ENCODE measurements around the gene PLD3. TPM values are rescaled to one million over a fixed set of nuclear protein-coding genes. Genes with fewer than 3 reads are reported as not detected.

The PLD3 gene
- total RNA-seq, 1 donor from 2014 or later = 116 TPM

GRCh38 chr19:40379446-40380198 is 31.1 kb downstream of the PLD3 start:
- Histone ChIP-seq H3K27me3 (no peaks in the 10 kb centered on the region), H3K9me3 (ENCODE audit: low read depth) (no peaks in the 10 kb centered on the region), H4K20me1 (ENCODE audit: low read depth) (no peaks in the 10 kb centered on the region), H3F3A (ENCODE audit: low read depth) (no peaks in the 10 kb centered on the region), H3K36me3 (no peaks in the 10 kb centered on the region), H3K79me2 (ENCODE audit: low read depth) (no peaks in the 10 kb centered on the region), H3K27ac (no peak overlapping the region), H3K4me1 (no peaks in the 10 kb centered on the region), H2AFZ (replicated peaks) (no peak overlapping the region), H3K9ac (no peak overlapping the region), H3K4me3 (no peak overlapping the region), H3K4me2 (no peak overlapping the region)
- Mint-ChIP-seq H3K9me3 (no peaks in the 10 kb centered on the region), H3K4me3 (no peak overlapping the region), H3K27me3 (ENCODE audit: insufficient read depth, low read depth) (peaks cover 2% of the 10 kb centered on the region), H3K27ac (peak overlapping the region; percentile 21), H3K36me3 (peaks cover 7% of the 10 kb centered on the region), H3K4me1 (peaks cover 3% of the 10 kb centered on the region)
- TF ChIP-seq EZH2 (IDR thresholded peaks at IDR 0.05) = no peak
- TF ChIP-seq, protein P1, sequence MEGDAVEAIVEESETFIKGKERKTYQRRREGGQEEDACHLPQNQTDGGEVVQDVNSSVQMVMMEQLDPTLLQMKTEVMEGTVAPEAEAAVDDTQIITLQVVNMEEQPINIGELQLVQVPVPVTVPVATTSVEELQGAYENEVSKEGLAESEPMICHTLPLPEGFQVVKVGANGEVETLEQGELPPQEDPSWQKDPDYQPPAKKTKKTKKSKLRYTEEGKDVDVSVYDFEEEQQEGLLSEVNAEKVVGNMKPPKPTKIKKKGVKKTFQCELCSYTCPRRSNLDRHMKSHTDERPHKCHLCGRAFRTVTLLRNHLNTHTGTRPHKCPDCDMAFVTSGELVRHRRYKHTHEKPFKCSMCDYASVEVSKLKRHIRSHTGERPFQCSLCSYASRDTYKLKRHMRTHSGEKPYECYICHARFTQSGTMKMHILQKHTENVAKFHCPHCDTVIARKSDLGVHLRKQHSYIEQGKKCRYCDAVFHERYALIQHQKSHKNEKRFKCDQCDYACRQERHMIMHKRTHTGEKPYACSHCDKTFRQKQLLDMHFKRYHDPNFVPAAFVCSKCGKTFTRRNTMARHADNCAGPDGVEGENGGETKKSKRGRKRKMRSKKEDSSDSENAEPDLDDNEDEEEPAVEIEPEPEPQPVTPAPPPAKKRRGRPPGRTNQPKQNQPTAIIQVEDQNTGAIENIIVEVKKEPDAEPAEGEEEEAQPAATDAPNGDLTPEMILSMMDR (IDR thresholded peaks at IDR 0.05) = no peak
- no peak for DNase-seq (ENCODE audit: low spot score)

GRCh38 chr19:40380199-40381037 is 31.9 kb downstream of the PLD3 start:
- Histone ChIP-seq H3K79me2 (ENCODE audit: low read depth) (no peaks in the 10 kb centered on the region), H3K4me1 (no peaks in the 10 kb centered on the region), H3K27ac (no peak overlapping the region), H3K36me3 (no peaks in the 10 kb centered on the region), H3F3A (ENCODE audit: low read depth) (no peaks in the 10 kb centered on the region), H3K4me2 (no peak overlapping the region), H3K9me3 (ENCODE audit: low read depth) (no peaks in the 10 kb centered on the region), H4K20me1 (ENCODE audit: low read depth) (no peaks in the 10 kb centered on the region), H3K4me3 (no peak overlapping the region), H2AFZ (replicated peaks) (no peak overlapping the region), H3K27me3 (no peaks in the 10 kb centered on the region), H3K9ac (no peak overlapping the region)
- peak overlapping the region; percentile 21 for H3K27ac Mint-ChIP-seq
- H3K4me1 Mint-ChIP-seq = peaks cover 3% of the 10 kb centered on the region
- H3K36me3 Mint-ChIP-seq = peaks cover 5% of the 10 kb centered on the region
- TF ChIP-seq EZH2 (IDR thresholded peaks at IDR 0.05) = no peak
- TF ChIP-seq EZH2phosphoT487 (IDR thresholded peaks at IDR 0.05) = no peak
- TF ChIP-seq, protein P1 (IDR thresholded peaks at IDR 0.05) = no peak
- H3K4me3 Mint-ChIP-seq = no peak overlapping the region
- peaks cover 3% of the 10 kb centered on the region for H3K27me3 Mint-ChIP-seq (ENCODE audit: insufficient read depth, low read depth)
- H3K9me3 Mint-ChIP-seq = no peaks in the 10 kb centered on the region
- DNase-seq (ENCODE audit: low spot score) = no peak

DNA sequence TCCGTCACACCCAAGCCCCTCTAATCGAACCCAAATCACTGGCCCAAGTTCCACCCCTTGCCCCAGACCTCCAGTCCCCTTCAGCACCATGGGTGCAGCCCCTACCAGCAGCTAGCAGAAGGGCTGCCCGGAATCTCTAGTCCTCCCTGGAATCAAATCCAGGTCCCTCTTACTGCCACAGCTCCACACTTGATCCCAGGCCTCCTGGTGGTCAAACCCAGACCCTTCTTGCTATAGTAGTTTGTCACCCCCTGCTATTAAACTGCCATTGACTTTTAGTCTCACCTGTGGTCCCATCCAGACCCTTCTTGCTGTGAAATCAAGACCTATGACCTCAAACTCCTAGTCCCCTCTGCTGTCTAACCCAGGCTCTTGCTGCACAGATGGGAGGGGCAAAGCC is 32.8 kb downstream of the PLD3 start:
- peaks cover 3% of the 10 kb centered on the region for H3K4me1 Mint-ChIP-seq
- Histone ChIP-seq H3K4me3 (no peak overlapping the region), H3K4me2 (no peak overlapping the region), H3F3A (ENCODE audit: low read depth) (no peaks in the 10 kb centered on the region), H3K27ac (no peak overlapping the region), H2AFZ (replicated peaks) (no peak overlapping the region), H3K9ac (no peak overlapping the region), H3K4me1 (no peaks in the 10 kb centered on the region), H4K20me1 (ENCODE audit: low read depth) (no peaks in the 10 kb centered on the region), H3K9me3 (ENCODE audit: low read depth) (no peaks in the 10 kb centered on the region), H3K27me3 (no peaks in the 10 kb centered on the region), H3K36me3 (no peaks in the 10 kb centered on the region), H3K79me2 (ENCODE audit: low read depth) (no peaks in the 10 kb centered on the region)
- TF ChIP-seq EZH2 (IDR thresholded peaks at IDR 0.05) (no peak), EZH2phosphoT487 (IDR thresholded peaks at IDR 0.05) (no peak)
- TF ChIP-seq, protein P1 (IDR thresholded peaks at IDR 0.05) = no peak
- DNase-seq (ENCODE audit: low spot score) = no peak
- H3K36me3 Mint-ChIP-seq = peaks cover 2% of the 10 kb centered on the region
- H3K27ac Mint-ChIP-seq = no peak overlapping the region
- no peak overlapping the region for H3K4me3 Mint-ChIP-seq
- H3K27me3 Mint-ChIP-seq (ENCODE audit: insufficient read depth, low read depth) = peaks cover 3% of the 10 kb centered on the region
- no peaks in the 10 kb centered on the region for H3K9me3 Mint-ChIP-seq
